GM23338 (cell line): ENCODE measurements around the gene ARL15. TPM values are rescaled to one million over a fixed set of nuclear protein-coding genes. Genes with fewer than 3 reads are reported as not detected.
A peak's percentile ranks its signal among the peaks of the same experiment; 100 is the strongest.

Source experiments
- ATAC-seq: fragments of 200-7000 bp; cut with Tn5 transposase; 3 replicates; pipeline ENCODE4 v1.9.1; 2020
- DNase-seq: peaks from one replicate; pipeline ENCODE4 v3.0.0-alpha.2; 2015; ENCODE audit warnings: low spot score
- H2AFZ ChIP-seq: fragments of 200-600 bp; sonication (generic); 2 replicates; pipeline ENCODE4 v1.8.0; 2016; ENCODE audit warnings: antibody characterized with exemption, mild to moderate bottlenecking, moderate library complexity
- H3F3A ChIP-seq: fragments of 200-600 bp; sonication (generic); replicated peaks from 2 replicates; pipeline ENCODE4 v1.8.0; 2017; ENCODE audit warnings: antibody characterized with exemption, mixed run types, low read depth
- H3K27ac ChIP-seq: fragments of 200-600 bp; sonication (generic); 2 replicates; pipeline ENCODE4 v1.6.1; 2016; ENCODE audit warnings: low read depth
- H3K27me3 ChIP-seq: fragments of 200-600 bp; sonication (generic); 2 replicates; pipeline ENCODE4 v1.8.0; 2016; ENCODE audit warnings: mild to moderate bottlenecking, mixed run types, moderate library complexity; ENCODE audit not compliant: insufficient read depth
- H3K36me3 ChIP-seq: fragments of 200-600 bp; sonication (generic); 2 replicates; pipeline ENCODE4 v1.8.0; 2016; ENCODE audit warnings: mild to moderate bottlenecking; ENCODE audit not compliant: insufficient read depth
- H3K4me1 ChIP-seq: fragments of 200-600 bp; sonication (generic); 2 replicates; pipeline ENCODE4 v1.8.0; 2016; ENCODE audit warnings: mild to moderate bottlenecking, moderate library complexity; ENCODE audit not compliant: insufficient read depth
- H3K4me2 ChIP-seq: fragments of 200-600 bp; sonication (generic); 2 replicates; pipeline ENCODE4 v1.7.1; 2017; ENCODE audit warnings: mixed run types
- H3K4me3 ChIP-seq: fragments of 200-600 bp; sonication (generic); 2 replicates; pipeline ENCODE4 v1.6.1; 2016; ENCODE audit warnings: mixed run types
- H3K79me2 ChIP-seq: fragments of 200-600 bp; sonication (generic); replicated peaks from 2 replicates; pipeline ENCODE4 v1.8.0; 2017; ENCODE audit warnings: mild to moderate bottlenecking; ENCODE audit not compliant: insufficient read depth
- H3K9me2 ChIP-seq: fragments of 200-600 bp; sonication (generic); 2 replicates; pipeline ENCODE4 v1.8.0; 2017; ENCODE audit not compliant: insufficient read depth
- H4K20me1 ChIP-seq: fragments of 200-600 bp; sonication (generic); replicated peaks from 2 replicates; pipeline ENCODE4 v1.8.0; 2017; ENCODE audit warnings: mild to moderate bottlenecking; ENCODE audit not compliant: insufficient read depth
- H3K27ac Mint-ChIP-seq: 2 replicates; pipeline ENCODE4 v1.8.0; 2020; ENCODE audit warnings: inconsistent platforms, mild to moderate bottlenecking, moderate library complexity, mixed read lengths
- H3K27me3 Mint-ChIP-seq: 3 replicates; pipeline ENCODE4 v1.8.0; 2022; ENCODE audit warnings: low read depth, mild to moderate bottlenecking, moderate library complexity, mixed read lengths, inconsistent platforms; ENCODE audit not compliant: insufficient read depth, poor library complexity
- H3K36me3 Mint-ChIP-seq: 3 replicates; pipeline ENCODE4 v1.8.0; 2021; ENCODE audit warnings: low read depth, mild to moderate bottlenecking, inconsistent platforms, moderate library complexity, mixed read lengths
- H3K4me1 Mint-ChIP-seq: 3 replicates; pipeline ENCODE4 v1.8.0; 2020; ENCODE audit warnings: mild to moderate bottlenecking, inconsistent platforms, mixed read lengths
- H3K4me3 Mint-ChIP-seq: 3 replicates; pipeline ENCODE4 v1.8.0; 2021; ENCODE audit warnings: moderate library complexity, mild to moderate bottlenecking, inconsistent platforms, mixed read lengths
- H3K9me3 Mint-ChIP-seq: 3 replicates; pipeline ENCODE4 v1.8.0; 2020; ENCODE audit warnings: moderate library complexity, mild to moderate bottlenecking, inconsistent platforms, mixed read lengths
- ETS1 ChIP-seq: IDR thresholded peaks from 2 replicates; pipeline ENCODE4 v1.6.1; 2016; ENCODE audit warnings: antibody characterized with exemption
- EZH2 ChIP-seq: fragments of 200-600 bp; sonication (generic); IDR thresholded peaks from one replicate; pipeline ENCODE4 v1.8.0; 2017; ENCODE audit warnings: antibody characterized with exemption, mild to moderate bottlenecking, low read depth; ENCODE audit not compliant: unreplicated experiment
- EZH2phosphoT487 ChIP-seq: fragments of 200-600 bp; sonication (generic); IDR thresholded peaks from one replicate; pipeline ENCODE4 v1.8.1; 2018; ENCODE audit warnings: antibody characterized with exemption; ENCODE audit not compliant: unreplicated experiment
- JUNB ChIP-seq: IDR thresholded peaks from one replicate; pipeline ENCODE4 v1.6.1; 2016; ENCODE audit warnings: antibody characterized with exemption; ENCODE audit not compliant: unreplicated experiment
- NANOG ChIP-seq: IDR thresholded peaks from 2 replicates; pipeline ENCODE4 v1.6.1; 2016; ENCODE audit warnings: antibody characterized with exemption, borderline replicate concordance
- POLR2AphosphoS5 ChIP-seq: IDR thresholded peaks from 2 replicates; pipeline ENCODE4 v1.6.1; 2016; ENCODE audit warnings: antibody characterized with exemption, low read depth
- STAT1 ChIP-seq: IDR thresholded peaks from one replicate; pipeline ENCODE4 v1.6.1; 2016; ENCODE audit warnings: antibody characterized with exemption; ENCODE audit not compliant: unreplicated experiment
- ZNF331 ChIP-seq: fragments of 250-450 bp; sonication (Bioruptor Pico); IDR thresholded peaks from 2 replicates; pipeline ENCODE4 v1.5.0; 2020; ENCODE audit warnings: low read depth, mild to moderate bottlenecking, moderate library complexity
- polyA plus RNA-seq: library from polyadenylated mRNA; unstranded; fragments of >200 nt; fragmentation: Nextera tagmentation; extraction: Ambion mirVana; gene quantifications from 2 replicates; pipeline ENCODE4 v1.2.1, GENCODE V29; 2016
- total RNA-seq: library from RNA; depleted of rRNA; stranded (reverse); fragments of >200 nt; shearing (Covaris generic); gene quantifications from 2 replicates; pipeline ENCODE4 v1.2.3, GENCODE V29; 2014
- TF ChIP-seq, protein P1 (sequence below), 2 experiments: fragments of 200-600 bp in 1 of 2; sonication (generic) in 1 of 2; conservative IDR thresholded peaks; 2 replicates each; pipeline versions ENCODE4 v1.5.1 to v1.6.1; 2016 to 2017; ENCODE audit warnings: antibody characterized with exemption in 2 of 2, low read depth in 2 of 2, mild to moderate bottlenecking in 2 of 2, moderate library complexity in 1 of 2
- TF ChIP-seq, protein P2 (sequence below): fragments of 250-450 bp; sonication (Bioruptor Pico); IDR thresholded peaks from 2 replicates; pipeline ENCODE4 v1.5.0; 2020; ENCODE audit warnings: mild to moderate bottlenecking, moderate library complexity

Gene ARL15
- total and polyA plus RNA-seq, 2 experiments from 2014 or later, result 13.0 to 54.0 TPM

DNA sequence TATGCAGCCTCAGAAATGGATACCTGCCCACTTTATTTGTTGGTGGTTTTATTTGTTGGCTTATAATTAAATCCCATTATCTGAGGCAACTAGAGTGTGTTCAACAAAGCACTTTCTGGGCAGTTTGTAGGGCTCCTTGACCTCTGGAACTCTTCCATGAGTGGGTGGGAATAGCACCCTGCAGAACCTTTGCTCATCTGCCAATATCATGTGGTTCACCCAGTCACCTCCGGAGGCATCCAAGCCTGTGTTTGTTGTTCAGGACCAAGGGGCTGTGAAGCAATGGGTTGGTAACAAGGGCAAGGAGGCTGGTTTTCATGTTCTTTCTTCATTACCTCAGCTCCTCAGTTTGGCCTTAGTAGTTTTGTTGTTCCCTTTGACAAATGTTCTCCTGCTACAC, 436.0 kb downstream of the ARL15 start:
- Histone ChIP-seq H2AFZ (no peak overlapping the region), H3K4me1 (no peaks in the 10 kb centered on the region), H3K36me3 (peaks cover 5% of the 10 kb centered on the region; the same call in 1 of the 2 replicates), H3K4me2 (no peak overlapping the region), H3K9me2 (no peaks in the 10 kb centered on the region), H4K20me1 (no peaks in the 10 kb centered on the region), H3K79me2 (no peaks in the 10 kb centered on the region), H3K4me3 (no peak overlapping the region), H3K27ac (no peak overlapping the region), H3K27me3 (no peaks in the 10 kb centered on the region), H3F3A (no peaks in the 10 kb centered on the region)
- peak; percentile 78 for ATAC-seq
- no peak overlapping the region for H3K27ac Mint-ChIP-seq
- DNase-seq, result peak; percentile 59
- H3K4me1 Mint-ChIP-seq, result peaks cover under 1% of the 10 kb centered on the region; the same call in 2 of the 3 replicates
- TF ChIP-seq, protein P1, sequence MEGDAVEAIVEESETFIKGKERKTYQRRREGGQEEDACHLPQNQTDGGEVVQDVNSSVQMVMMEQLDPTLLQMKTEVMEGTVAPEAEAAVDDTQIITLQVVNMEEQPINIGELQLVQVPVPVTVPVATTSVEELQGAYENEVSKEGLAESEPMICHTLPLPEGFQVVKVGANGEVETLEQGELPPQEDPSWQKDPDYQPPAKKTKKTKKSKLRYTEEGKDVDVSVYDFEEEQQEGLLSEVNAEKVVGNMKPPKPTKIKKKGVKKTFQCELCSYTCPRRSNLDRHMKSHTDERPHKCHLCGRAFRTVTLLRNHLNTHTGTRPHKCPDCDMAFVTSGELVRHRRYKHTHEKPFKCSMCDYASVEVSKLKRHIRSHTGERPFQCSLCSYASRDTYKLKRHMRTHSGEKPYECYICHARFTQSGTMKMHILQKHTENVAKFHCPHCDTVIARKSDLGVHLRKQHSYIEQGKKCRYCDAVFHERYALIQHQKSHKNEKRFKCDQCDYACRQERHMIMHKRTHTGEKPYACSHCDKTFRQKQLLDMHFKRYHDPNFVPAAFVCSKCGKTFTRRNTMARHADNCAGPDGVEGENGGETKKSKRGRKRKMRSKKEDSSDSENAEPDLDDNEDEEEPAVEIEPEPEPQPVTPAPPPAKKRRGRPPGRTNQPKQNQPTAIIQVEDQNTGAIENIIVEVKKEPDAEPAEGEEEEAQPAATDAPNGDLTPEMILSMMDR (conservative IDR thresholded peaks at IDR 0.05; ENCODE audit: low read depth in 2 of 2), result peak; percentile 49 to 56
- no peak for TF ChIP-seq ZNF331 (CRISPR knock-in tag)
- peaks cover 20% of the 10 kb centered on the region for H3K36me3 Mint-ChIP-seq
- H3K4me3 Mint-ChIP-seq, result no peak overlapping the region
- H3K9me3 Mint-ChIP-seq, result peaks cover 19% of the 10 kb centered on the region
- H3K27me3 Mint-ChIP-seq, result peaks cover under 1% of the 10 kb centered on the region

DNA sequence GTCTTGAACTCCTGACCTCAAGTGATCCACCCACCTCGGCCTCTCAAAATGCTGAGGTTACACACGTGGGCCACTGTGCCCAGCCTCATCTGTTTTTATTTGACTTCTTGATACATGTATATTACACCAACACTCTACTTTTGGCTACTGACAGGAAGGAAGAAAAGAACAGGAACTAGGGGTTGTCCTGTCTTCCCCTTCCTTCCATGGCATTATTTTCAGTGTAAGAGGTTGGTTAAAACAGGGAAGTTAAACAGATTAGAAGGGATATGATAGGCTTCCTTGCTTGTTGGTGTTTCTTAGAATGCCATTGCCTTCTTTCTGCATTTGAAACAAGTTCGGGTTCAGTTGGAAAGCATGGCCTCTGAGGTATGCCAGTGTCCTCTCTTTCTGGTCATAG, 437.1 kb downstream of the ARL15 start:
- Histone ChIP-seq H3K4me2 (no peak overlapping the region), H3K27ac (no peak overlapping the region), H4K20me1 (no peaks in the 10 kb centered on the region), H3K36me3 (peaks cover 5% of the 10 kb centered on the region; the same call in 1 of the 2 replicates), H3K4me3 (no peak overlapping the region), H3F3A (no peaks in the 10 kb centered on the region), H3K4me1 (no peaks in the 10 kb centered on the region), H3K27me3 (no peaks in the 10 kb centered on the region), H2AFZ (no peak overlapping the region), H3K9me2 (no peaks in the 10 kb centered on the region), H3K79me2 (no peaks in the 10 kb centered on the region)
- H3K9me3 Mint-ChIP-seq, result peaks cover 19% of the 10 kb centered on the region
- H3K27me3 Mint-ChIP-seq, result peaks cover 2% of the 10 kb centered on the region
- ATAC-seq, result no peak
- H3K4me1 Mint-ChIP-seq, result no peaks in the 10 kb centered on the region
- H3K27ac Mint-ChIP-seq, result no peak overlapping the region
- H3K4me3 Mint-ChIP-seq, result no peak overlapping the region
- H3K36me3 Mint-ChIP-seq, result peaks cover 20% of the 10 kb centered on the region
- DNase-seq, result no peak
- TF ChIP-seq NANOG (no peak), JUNB (no peak), EZH2 (no peak), POLR2AphosphoS5 (no peak), EZH2phosphoT487 (no peak), ETS1 (no peak), STAT1 (no peak)
- TF ChIP-seq, protein P2, sequence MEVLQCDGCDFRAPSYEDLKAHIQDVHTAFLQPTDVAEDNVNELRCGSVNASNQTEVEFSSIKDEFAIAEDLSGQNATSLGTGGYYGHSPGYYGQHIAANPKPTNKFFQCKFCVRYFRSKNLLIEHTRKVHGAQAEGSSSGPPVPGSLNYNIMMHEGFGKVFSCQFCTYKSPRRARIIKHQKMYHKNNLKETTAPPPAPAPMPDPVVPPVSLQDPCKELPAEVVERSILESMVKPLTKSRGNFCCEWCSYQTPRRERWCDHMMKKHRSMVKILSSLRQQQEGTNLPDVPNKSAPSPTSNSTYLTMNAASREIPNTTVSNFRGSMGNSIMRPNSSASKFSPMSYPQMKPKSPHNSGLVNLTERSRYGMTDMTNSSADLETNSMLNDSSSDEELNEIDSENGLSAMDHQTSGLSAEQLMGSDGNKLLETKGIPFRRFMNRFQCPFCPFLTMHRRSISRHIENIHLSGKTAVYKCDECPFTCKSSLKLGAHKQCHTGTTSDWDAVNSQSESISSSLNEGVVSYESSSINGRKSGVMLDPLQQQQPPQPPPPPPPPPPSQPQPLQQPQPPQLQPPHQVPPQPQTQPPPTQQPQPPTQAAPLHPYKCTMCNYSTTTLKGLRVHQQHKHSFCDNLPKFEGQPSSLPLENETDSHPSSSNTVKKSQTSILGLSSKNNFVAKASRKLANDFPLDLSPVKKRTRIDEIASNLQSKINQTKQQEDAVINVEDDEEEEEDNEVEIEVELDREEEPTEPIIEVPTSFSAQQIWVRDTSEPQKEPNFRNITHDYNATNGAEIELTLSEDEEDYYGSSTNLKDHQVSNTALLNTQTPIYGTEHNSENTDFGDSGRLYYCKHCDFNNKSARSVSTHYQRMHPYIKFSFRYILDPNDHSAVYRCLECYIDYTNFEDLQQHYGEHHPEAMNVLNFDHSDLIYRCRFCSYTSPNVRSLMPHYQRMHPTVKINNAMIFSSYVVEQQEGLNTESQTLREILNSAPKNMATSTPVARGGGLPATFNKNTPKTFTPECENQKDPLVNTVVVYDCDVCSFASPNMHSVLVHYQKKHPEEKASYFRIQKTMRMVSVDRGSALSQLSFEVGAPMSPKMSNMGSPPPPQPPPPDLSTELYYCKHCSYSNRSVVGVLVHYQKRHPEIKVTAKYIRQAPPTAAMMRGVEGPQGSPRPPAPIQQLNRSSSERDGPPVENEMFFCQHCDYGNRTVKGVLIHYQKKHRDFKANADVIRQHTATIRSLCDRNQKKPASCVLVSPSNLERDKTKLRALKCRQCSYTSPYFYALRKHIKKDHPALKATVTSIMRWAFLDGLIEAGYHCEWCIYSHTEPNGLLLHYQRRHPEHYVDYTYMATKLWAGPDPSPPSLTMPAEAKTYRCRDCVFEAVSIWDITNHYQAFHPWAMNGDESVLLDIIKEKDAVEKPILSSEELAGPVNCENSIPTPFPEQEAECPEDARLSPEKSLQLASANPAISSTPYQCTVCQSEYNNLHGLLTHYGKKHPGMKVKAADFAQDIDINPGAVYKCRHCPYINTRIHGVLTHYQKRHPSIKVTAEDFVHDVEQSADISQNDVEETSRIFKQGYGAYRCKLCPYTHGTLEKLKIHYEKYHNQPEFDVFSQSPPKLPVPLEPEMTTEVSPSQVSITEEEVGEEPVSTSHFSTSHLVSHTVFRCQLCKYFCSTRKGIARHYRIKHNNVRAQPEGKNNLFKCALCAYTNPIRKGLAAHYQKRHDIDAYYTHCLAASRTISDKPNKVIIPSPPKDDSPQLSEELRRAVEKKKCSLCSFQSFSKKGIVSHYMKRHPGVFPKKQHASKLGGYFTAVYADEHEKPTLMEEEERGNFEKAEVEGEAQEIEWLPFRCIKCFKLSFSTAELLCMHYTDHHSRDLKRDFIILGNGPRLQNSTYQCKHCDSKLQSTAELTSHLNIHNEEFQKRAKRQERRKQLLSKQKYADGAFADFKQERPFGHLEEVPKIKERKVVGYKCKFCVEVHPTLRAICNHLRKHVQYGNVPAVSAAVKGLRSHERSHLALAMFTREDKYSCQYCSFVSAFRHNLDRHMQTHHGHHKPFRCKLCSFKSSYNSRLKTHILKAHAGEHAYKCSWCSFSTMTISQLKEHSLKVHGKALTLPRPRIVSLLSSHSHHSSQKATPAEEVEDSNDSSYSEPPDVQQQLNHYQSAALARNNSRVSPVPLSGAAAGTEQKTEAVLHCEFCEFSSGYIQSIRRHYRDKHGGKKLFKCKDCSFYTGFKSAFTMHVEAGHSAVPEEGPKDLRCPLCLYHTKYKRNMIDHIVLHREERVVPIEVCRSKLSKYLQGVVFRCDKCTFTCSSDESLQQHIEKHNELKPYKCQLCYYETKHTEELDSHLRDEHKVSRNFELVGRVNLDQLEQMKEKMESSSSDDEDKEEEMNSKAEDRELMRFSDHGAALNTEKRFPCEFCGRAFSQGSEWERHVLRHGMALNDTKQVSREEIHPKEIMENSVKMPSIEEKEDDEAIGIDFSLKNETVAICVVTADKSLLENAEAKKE (CRISPR knock-in tag), result no peak
- TF ChIP-seq, protein P1 (conservative IDR thresholded peaks at IDR 0.05; ENCODE audit: low read depth in 2 of 2), result no peak
